ENCODE measurements around the gene B4GALT3. TPM values are rescaled to one million over a fixed set of nuclear protein-coding genes. Genes with fewer than 3 reads are reported as not detected.
A peak's percentile ranks its signal among the peaks of the same experiment; 100 is the strongest.

B4GALT3 gene
- total RNA-seq, 1 experiment from 2014 or later, result 39.6 TPM

DNA sequence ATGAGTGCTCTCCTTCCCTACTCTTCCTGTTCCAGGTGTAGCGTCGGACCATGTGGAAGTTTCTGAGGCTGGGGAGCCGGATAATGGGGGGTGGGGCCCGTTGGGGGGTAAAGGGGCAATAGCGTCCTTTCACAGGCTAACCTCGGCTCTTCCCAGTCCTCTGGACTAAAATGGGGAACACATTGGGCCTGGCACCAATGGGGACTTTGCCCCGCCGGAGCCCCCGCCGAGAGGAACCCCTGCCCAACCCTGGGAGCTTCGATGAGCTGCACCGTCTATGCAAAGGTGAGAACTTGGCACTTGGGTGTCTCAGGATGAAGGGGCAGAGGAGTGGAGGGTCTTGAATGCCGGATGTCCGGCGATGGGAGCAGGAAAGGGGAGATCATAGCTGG, 49.0 kb upstream of the B4GALT3 start:
- Histone ChIP-seq H3K36me3 (ENCODE audit: control insufficient read depth, insufficient read depth, low read length) (peaks cover 6% of the 10 kb centered on the region), H3K4me3 (ENCODE audit: low read depth, low read length) (peak overlapping the region; percentile 69), H3K27me3 (replicated peaks; ENCODE audit: control insufficient read depth, insufficient read depth, low read length) (no peaks in the 10 kb centered on the region), H3K4me1 (peaks cover 44% of the 10 kb centered on the region), H3K9me3 (peaks cover 8% of the 10 kb centered on the region; the same call in 1 of the 2 replicates)
- Mint-ChIP-seq H3K27me3 (ENCODE audit: insufficient read depth, unreplicated experiment) (no peaks in the 10 kb centered on the region), H3K36me3 (ENCODE audit: insufficient read depth, unreplicated experiment) (peaks cover 64% of the 10 kb centered on the region), H3K4me1 (ENCODE audit: low read depth, unreplicated experiment) (peaks cover 42% of the 10 kb centered on the region), H3K27ac (ENCODE audit: unreplicated experiment) (peak overlapping the region; percentile 97), H3K4me3 (ENCODE audit: unreplicated experiment) (peak overlapping the region; percentile 99), H3K9me3 (ENCODE audit: unreplicated experiment) (peaks cover 24% of the 10 kb centered on the region)
- ChIA-PET CTCF (interaction anchor here (0.8 to 3.6 kb wide), 19 partner anchors 10 to 155 kb away, joined by 3 to 44 read pairs (median 7); partner anchors contain the start of genes B4GALT3, DEDD, NDUFS2 and SDHC), POLR2A (interaction anchor here (0.5 to 2.2 kb wide), 8 partner anchors 10 to 163 kb away, joined by 3 to 41 read pairs (median 14); partner anchors contain the start of genes NDUFS2, PCP4L1 and SDHC)
- intact Hi-C loops (cut with micrococcal nuclease; ENCODE audit: unreplicated experiment), result no loop called here
- no TSS peak for BruUV-seq (replicated peaks)
- DNase-seq, result no peak
- TF ChIP-seq, protein P1, sequence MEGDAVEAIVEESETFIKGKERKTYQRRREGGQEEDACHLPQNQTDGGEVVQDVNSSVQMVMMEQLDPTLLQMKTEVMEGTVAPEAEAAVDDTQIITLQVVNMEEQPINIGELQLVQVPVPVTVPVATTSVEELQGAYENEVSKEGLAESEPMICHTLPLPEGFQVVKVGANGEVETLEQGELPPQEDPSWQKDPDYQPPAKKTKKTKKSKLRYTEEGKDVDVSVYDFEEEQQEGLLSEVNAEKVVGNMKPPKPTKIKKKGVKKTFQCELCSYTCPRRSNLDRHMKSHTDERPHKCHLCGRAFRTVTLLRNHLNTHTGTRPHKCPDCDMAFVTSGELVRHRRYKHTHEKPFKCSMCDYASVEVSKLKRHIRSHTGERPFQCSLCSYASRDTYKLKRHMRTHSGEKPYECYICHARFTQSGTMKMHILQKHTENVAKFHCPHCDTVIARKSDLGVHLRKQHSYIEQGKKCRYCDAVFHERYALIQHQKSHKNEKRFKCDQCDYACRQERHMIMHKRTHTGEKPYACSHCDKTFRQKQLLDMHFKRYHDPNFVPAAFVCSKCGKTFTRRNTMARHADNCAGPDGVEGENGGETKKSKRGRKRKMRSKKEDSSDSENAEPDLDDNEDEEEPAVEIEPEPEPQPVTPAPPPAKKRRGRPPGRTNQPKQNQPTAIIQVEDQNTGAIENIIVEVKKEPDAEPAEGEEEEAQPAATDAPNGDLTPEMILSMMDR (IDR thresholded peaks at IDR 0.05; ENCODE audit: insufficient read depth in 1 of 2, low read depth in 1 of 2, low read length in 1 of 2, severe bottlenecking in 1 of 2, unreplicated experiment in 1 of 2), result no peak

DNA sequence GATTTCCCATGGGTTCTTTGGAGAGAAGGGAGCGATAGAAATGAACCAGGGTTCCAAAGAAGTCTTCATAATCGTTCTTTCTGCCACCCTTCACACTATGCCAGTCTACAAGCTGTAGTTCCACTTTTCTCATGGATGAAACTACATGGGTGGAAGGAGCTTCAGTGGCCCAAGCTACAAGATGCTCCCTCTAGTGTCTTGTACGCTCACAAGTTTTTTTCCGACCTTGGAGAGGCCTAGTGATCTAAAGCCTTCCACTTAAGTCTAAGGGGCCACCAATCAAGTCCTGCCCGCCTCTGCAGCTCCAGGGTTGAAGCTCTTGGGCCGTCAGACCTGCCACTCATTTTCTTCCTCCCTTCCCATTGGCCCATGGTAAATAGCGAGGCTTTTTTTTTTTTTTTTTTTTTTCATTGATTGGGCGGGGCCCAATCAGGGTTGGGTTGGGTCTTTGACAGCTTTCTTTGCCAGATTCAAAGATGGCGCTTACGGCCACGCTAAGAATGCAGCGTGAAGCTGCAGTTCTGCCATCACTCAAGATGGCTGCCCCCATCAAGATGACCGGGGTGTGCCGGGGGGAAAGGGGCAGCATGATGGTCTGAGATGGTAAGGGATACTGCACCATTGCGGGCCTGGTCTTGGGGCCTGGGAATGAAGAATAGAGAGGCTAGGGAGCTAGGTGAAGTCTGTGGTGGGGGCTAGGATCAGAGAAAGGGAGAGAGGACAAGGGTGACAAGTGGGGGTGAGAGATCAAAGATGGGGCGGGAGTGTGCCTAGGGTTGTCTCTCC, 48.4 kb upstream of the B4GALT3 start, which contains the start of gene TOMM40L:
Gene TOMM40L, plus strand, starts transcription at position 527 of the 786 bp plus-strand sequence. CDS start 430 bp downstream, outside the sequence.
- POLR2A ChIA-PET, result interaction anchor here (0.5 to 2.2 kb wide), 16 partner anchors 9 to 205 kb away, joined by 3 to 41 read pairs (median 6); partner anchors contain the start of genes B4GALT3, F11R, NDUFS2 and PCP4L1
- intact Hi-C loops (cut with micrococcal nuclease; ENCODE audit: unreplicated experiment), result loop anchor here (1.0 kb wide), 4 partner anchors 8 to 89 kb away; partner anchors contain the start of gene SDHC
- BruUV-seq (replicated peaks), result no TSS peak

More for the DNA sequence above, 48.4 kb upstream of the B4GALT3 start, which contains the start of gene TOMM40L:
- DNase-seq, result peak; percentile 94 to 99
- peaks cover 45% of the 10 kb centered on the region for H3K4me1 Mint-ChIP-seq (ENCODE audit: low read depth, unreplicated experiment)
- peaks cover 70% of the 10 kb centered on the region for H3K36me3 Mint-ChIP-seq (ENCODE audit: insufficient read depth, unreplicated experiment)
- Histone ChIP-seq H3K4me3 (ENCODE audit: low read depth, low read length) (peak within 1 kb of the TSS; percentile 69), H3K36me3 (ENCODE audit: control insufficient read depth, insufficient read depth, low read length) (peaks cover 6% of the 10 kb centered on the region), H3K9me3 (peaks cover 8% of the 10 kb centered on the region; the same call in 1 of the 2 replicates), H3K27me3 (replicated peaks; ENCODE audit: control insufficient read depth, insufficient read depth, low read length) (no peaks in the 10 kb centered on the region), H3K4me1 (peaks cover 48% of the 10 kb centered on the region)
- CTCF ChIA-PET, result interaction anchor here (0.5 to 3.6 kb wide), 33 partner anchors 9 to 216 kb away, joined by 3 to 44 read pairs (median 5); partner anchors contain the start of genes B4GALT3, CFAP126, DEDD and F11R
- H3K4me3 Mint-ChIP-seq (ENCODE audit: unreplicated experiment), result peak within 1 kb of the TSS; percentile 99
- H3K27ac Mint-ChIP-seq (ENCODE audit: unreplicated experiment), result peak within 1 kb of the TSS; percentile 97
- no peaks in the 10 kb centered on the region for H3K27me3 Mint-ChIP-seq (ENCODE audit: insufficient read depth, unreplicated experiment)
- H3K9me3 Mint-ChIP-seq (ENCODE audit: unreplicated experiment), result peaks cover 24% of the 10 kb centered on the region
- TF ChIP-seq, protein P1 (IDR thresholded peaks at IDR 0.05; ENCODE audit: insufficient read depth in 1 of 2, low read depth in 1 of 2, low read length in 1 of 2, severe bottlenecking in 1 of 2, unreplicated experiment in 1 of 2), result peak; percentile 31 to 67

Measured in Caco-2 (cell line).